HG03064 (cell line): ENCODE results near the gene ORAI1.
A peak's percentile ranks its signal among the peaks of the same experiment; 100 is the strongest.
"Not testable (repeated sequence)": the region's sequence is repeated elsewhere in the genome, so short reads cannot be mapped to it uniquely, and the experiment has no call there.

ENCODE experiments used
- ATAC-seq: cut with Tn5 transposase; IDR thresholded peaks from one replicate; pipeline ENCODE4 v1.9.1; 2021; ENCODE audit warnings: low read depth; ENCODE audit not compliant: unreplicated experiment

The ORAI1 gene

GRCh38 chr12:121602766-121603165, 23.6 kb upstream of the ORAI1 start:
- no peak for ATAC-seq

- ATAC-seq: no peak
Measured at GRCh38 chr12:121603581-121603980, 22.7 kb upstream of the ORAI1 start.

- no peak for ATAC-seq
Measured at GRCh38 chr12:121608301-121608700, 18.0 kb upstream of the ORAI1 start.

DNA sequence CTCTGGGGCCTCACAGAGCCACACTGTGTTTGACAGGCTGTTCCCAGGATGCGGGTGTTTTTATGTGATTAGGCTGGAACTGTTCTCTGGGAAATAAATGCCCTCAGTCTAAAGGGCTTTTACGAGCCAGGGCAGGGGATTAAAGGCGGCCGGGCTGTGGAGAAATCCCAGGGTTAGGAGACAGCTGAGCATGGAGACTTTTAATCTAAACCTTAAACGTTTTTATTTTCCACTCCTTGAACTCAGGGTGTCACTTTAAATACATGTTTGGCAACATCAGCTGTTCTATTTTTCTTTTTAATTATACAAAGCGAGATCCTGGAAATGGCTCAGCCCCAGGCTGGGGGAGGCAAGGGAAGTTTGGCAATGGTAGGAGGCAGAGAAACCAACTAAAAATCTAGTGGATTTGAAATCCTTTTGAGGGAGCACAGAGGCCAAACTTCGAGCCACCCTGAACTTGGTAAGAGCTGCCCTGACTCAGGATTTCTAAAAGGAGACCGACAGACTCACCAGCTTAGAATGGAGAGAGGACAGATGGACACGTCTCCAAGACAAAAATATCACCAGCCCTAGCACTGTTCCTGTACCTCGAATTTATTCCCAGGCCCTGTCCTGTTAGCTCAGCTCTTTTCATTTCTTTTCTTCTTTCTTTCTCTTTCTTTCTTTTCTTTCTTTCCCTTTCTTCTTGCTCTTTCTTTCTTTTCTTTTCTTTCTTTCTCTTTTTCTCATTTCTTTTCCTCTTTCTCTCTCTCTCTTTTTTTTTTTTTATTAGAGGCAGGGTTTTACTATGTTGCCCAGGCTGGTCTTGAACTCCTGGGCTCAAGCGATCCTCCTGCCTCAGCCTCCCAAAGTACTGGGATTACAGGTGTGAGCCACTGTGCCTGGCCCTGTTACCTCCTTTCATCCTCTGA, 15.8 kb upstream of the ORAI1 start:
- ATAC-seq: no peak

DNA sequence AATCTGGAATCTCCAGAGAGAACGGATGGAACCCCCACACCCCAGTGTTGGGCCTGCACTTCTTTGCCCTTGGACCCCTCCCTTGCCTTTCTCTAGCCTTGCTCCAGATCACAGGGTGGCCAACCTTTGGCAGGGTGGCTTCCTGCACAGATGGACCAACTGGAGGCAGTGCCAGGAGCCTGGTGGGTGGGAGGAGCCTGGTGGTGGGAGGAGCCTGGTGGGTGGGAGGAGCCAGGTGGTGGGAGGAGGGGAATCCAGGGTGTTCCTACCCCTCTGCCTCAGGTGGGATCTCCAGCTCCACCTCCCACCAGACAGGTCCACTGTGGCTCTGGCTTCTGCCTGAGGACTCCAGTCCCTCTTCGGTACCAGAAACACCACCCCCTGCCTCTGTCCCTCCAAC, 15.0 kb upstream of the ORAI1 start:
- ATAC-seq: no peak

DNA sequence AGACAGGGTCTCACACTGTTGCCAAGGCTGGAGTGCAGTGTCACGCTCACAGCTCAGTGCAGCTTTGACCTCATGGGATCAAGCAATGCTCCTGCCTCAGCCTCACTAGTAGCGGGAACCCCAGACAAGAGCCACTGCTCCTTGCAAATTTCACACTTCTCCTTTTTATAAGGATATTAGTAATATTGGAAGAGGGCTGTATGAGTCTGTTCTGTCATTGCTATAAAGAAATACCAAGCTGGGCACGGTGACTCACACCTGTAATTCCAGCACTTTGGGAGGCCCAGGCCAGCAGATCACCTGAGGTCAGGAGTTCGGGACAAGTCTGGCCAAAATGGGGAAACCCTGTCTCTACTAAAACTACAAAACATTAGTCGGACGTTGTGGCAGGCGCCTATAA, 12.9 kb upstream of the ORAI1 start:
- ATAC-seq: no peak

GRCh38 chr12:121614872-121615467, 11.4 kb upstream of the ORAI1 start:
- ATAC-seq: no peak

DNA sequence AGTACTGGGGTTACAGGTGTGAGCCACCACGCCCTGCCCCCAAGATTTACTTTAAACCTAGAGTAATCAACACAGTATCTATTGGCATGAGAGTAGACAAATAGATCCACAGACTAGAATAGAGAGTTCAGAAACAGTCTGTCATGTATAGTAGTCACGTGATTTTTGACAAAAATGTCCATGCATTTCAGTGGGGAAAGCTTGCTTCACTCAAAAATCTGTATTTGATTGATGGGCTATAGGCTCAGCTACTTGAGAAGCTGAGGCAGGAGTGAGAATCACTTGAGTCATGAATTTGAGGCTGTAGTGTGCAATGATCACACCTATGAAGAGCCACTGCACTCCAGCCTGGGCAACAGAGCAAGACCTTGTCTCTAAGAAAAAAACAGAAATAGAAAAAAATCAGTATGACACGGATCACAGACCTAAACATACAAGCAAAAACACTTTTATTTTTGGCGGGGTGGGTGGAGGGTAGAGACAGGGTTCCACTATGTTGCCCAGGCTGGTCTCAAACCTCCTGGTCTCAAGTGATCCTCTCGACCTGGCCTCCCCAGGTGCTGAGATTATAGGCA, 7.6 kb upstream of the ORAI1 start:
- no peak for ATAC-seq

- ATAC-seq: no peak
Measured at GRCh38 chr12:121620333-121620891, 5.9 kb upstream of the ORAI1 start.

DNA sequence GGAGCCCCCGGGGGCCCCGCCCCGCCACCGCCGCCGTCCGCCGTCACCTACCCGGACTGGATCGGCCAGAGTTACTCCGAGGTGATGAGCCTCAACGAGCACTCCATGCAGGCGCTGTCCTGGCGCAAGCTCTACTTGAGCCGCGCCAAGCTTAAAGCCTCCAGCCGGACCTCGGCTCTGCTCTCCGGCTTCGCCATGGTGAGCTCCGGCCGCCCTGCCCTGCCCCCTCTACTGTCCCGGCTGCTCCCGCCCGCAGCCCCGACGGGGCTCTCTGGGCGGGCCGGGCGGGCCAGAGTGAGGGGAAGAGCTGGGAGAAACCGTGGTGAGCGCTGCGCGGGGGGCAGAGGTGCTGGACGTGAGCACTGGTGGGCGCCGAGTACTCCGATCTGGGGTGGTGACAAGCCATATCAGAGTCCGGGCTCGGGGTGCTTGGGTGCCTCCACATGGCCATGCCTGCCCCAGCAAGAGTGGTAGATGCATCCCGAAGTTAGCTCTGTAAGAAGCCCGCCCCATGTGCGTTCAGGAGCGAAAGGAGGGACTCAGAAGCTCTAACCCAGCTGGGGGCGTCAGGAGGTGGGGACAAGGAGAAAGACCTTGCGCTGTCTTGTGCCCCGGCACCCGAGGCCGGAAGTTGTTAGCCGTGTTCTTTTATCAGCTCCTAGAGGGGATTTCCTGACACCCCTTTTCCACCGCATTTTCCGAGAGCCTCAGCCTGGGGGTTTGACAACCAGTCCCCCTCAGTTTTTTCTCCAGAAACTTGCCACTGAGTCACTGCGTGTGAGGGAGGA, 717 bp downstream of the ORAI1 start:
- ATAC-seq: peak; percentile 21

- no peak for ATAC-seq
Measured at GRCh38 chr12:121628037-121628436, 1.7 kb downstream of the ORAI1 start.

- ATAC-seq: no peak
Measured at GRCh38 chr12:121628536-121628935, 2.2 kb downstream of the ORAI1 start.

DNA sequence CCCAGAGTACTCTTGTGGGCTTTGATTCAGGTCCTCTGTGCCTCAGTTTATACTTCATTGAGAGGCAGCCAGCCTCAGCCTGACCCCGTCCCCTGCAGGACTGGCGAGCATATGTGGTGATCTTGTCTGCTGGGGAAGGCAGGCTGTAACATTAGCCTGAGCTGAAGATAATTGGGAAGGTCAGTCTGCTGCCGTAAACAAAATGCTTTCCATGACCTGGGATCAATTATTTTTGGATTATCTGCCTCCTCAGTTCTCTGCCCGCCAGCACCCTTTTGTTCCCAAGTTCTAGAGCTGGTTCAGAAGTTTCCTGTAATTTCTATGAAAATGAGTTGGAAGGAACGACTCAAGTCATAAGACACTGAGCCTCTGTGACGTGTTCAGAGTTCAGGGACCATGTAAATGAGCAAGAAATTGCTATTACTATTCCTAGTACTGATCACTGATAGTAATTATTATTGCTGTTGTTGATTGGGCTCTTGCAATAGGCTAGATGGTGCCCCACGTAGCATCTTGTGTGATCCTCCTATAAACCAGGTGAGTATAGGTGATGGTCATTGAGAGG, 4.5 kb downstream of the ORAI1 start:
- ATAC-seq: no peak

GRCh38 chr12:121632069-121632970, 6.0 kb downstream of the ORAI1 start:
- no peak for ATAC-seq

- ATAC-seq: not testable (repeated sequence)
Measured at GRCh38 chr12:121633833-121634196, 7.5 kb downstream of the ORAI1 start.

- no peak for ATAC-seq
Measured at GRCh38 chr12:121634836-121635235, 8.5 kb downstream of the ORAI1 start.

GRCh38 chr12:121637231-121637914, 11.0 kb downstream of the ORAI1 start:
- ATAC-seq: no peak

DNA sequence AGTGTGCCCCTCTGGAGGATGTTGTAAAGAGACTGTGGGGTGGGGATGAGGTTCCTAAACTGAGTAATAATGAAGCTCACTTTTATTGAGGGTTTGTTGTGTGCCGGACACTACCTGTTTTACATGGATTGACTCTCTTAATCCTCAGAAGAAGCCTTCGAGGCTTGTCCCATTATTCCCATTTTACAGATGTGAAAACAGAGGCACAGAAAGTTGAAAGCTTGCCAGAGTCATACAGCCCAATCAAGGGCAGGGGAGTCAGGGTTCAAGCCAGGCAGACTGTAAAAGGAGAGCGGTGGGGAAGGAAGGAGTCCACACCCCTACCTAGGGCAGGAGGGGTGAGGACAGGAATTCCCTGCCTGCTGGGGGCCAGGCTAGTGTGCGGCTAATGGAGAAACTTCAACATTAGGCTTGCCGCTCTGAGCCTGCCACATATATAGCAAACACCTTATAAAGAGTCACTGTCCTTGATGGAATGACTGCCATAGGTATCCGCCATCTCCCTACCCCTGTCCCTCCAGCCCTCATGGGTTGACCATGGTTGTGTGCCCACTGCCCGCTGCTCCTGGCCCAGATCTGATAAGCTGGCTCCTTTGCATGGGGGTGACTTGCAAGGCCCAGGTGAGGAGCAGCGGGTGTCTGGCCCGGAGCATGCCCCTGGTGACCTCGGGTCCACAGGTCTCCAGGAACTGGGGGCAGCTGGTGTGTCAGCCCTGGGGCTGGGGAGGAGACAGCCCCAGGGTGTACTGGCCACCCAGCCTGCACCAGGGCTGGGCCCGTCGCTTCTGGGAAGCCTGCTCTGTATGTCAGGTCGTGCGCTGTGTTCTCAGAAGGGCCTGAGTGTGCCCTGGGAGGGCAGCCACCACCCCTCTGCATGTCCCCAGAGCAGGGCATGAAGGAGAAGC, 12.2 kb downstream of the ORAI1 start:
- no peak for ATAC-seq
